B cell (primary cell): ENCODE measurements around the gene PRPF38B. TPM values are rescaled to one million over a fixed set of nuclear protein-coding genes. Genes with fewer than 3 reads are reported as not detected.

Experiments
- ATAC-seq: fragments of 200-7000 bp; cut with Tn5 transposase; one replicate; pipeline ENCODE4 v1.10.0; 2021; ENCODE audit warnings: low read depth, mild to moderate bottlenecking, moderate number of reproducible peaks, moderate library complexity
- CTCF ChIA-PET: fragments of 350-600 bp; sonication (Branson Sonifier 250); formaldehyde crosslinking; loops from one replicate; lab custom pipeline; 2021; ENCODE audit warnings: antibody characterized with exemption, inconsistent platforms; lab: Charles Lee
- POLR2A ChIA-PET: fragments of 350-600 bp; sonication (Branson Sonifier 250); formaldehyde crosslinking; loops from one replicate; lab custom pipeline; 2021; ENCODE audit warnings: antibody characterized with exemption; lab: Charles Lee
- DNase-seq: peaks from one replicate; pipeline ENCODE4 v3.0.0; 2013
- H2AFZ ChIP-seq: 2 replicates; pipeline ENCODE4 v1.6.1; 2012; ENCODE audit warnings: mild to moderate bottlenecking, low read depth, low read length; ENCODE audit not compliant: insufficient read depth, poor library complexity, severe bottlenecking
- H3K27ac ChIP-seq, 2 donors: 1 replicate in 1 of 2; 2 replicates in 1 of 2; pipeline ENCODE4 v1.5.1; 2012 to 2013; ENCODE audit warnings: low read length in 2 of 2, mild to moderate bottlenecking in 2 of 2, moderate library complexity in 1 of 2
- H3K27me3 ChIP-seq, 4 experiments: fragments of 200-600 bp in 1 of 4; sonication (generic) in 1 of 4; replicated peaks in 1 of 4; 1 replicate in 2 of 4; 2 replicates in 2 of 4; pipeline versions ENCODE4 v1.6.1 to v1.7.0; 2013 to 2016; ENCODE audit warnings: low read length in 3 of 4, mild to moderate bottlenecking in 2 of 4, mixed read lengths in 1 of 4, moderate library complexity in 1 of 4; ENCODE audit not compliant: insufficient read depth in 4 of 4, control insufficient read depth in 3 of 4; ENCODE audit errors: control extremely low read depth in 1 of 4
- H3K36me3 ChIP-seq, 2 experiments: replicated peaks in 1 of 2; 1 replicate in 1 of 2; 2 replicates in 1 of 2; pipeline versions ENCODE4 v1.6.1 to v1.7.1; 2013; ENCODE audit warnings: low read length in 1 of 2; ENCODE audit not compliant: insufficient read depth in 2 of 2, control insufficient read depth in 1 of 2; ENCODE audit errors: control extremely low read depth in 1 of 2, extremely low read depth in 1 of 2
- H3K4me1 ChIP-seq, 2 donors: fragments of 200-600 bp in 1 of 2; sonication (generic) in 1 of 2; 1 replicate in 1 of 2; 2 replicates in 1 of 2; pipeline versions ENCODE4 v1.5.1 to v1.6.1; 2013 to 2017; ENCODE audit warnings: low read length in 2 of 2; ENCODE audit not compliant: control insufficient read depth in 2 of 2, insufficient read depth in 2 of 2
- H3K4me2 ChIP-seq: replicated peaks from 2 replicates; pipeline ENCODE3; 2012; ENCODE audit warnings: mild to moderate bottlenecking, low read depth, low read length; ENCODE audit not compliant: poor library complexity, severe bottlenecking
- H3K4me3 ChIP-seq, 5 experiments: fragments of 200-600 bp in 1 of 5; sonication (generic) in 1 of 5; 1 replicate in 3 of 5; 2 replicates in 2 of 5; pipeline versions ENCODE4 v1.5.1 to v1.7.0; 2011 to 2016; ENCODE audit warnings: low read length in 4 of 5, mild to moderate bottlenecking in 4 of 5, low read depth in 2 of 5, control low read depth in 1 of 5, moderate library complexity in 1 of 5; ENCODE audit not compliant: insufficient read depth in 1 of 5; ENCODE audit errors: control extremely low read depth in 1 of 5, extremely low read depth in 1 of 5
- H3K79me2 ChIP-seq: fragments of 200-600 bp; sonication (generic); one replicate; pipeline ENCODE4 v1.6.0; 2016; ENCODE audit warnings: low read length; ENCODE audit not compliant: control insufficient read depth, insufficient read depth
- H3K9ac ChIP-seq: fragments of 200-600 bp; sonication (generic); 2 replicates; pipeline ENCODE4 v1.6.1; 2017; ENCODE audit warnings: mild to moderate bottlenecking, low read length, moderate library complexity
- H3K9me3 ChIP-seq, 3 donors: one replicate each; pipeline versions ENCODE4 v1.6.1 to v1.7.1; 2013; ENCODE audit warnings: low read length in 2 of 3; ENCODE audit not compliant: control insufficient read depth in 2 of 3, insufficient read depth in 1 of 3; ENCODE audit errors: control extremely low read depth in 1 of 3
- H4K20me1 ChIP-seq: 2 replicates; pipeline ENCODE4 v1.6.0; 2012; ENCODE audit warnings: mild to moderate bottlenecking, low read length; ENCODE audit not compliant: insufficient read depth, control insufficient read depth, poor library complexity, severe bottlenecking
- H3K27ac Mint-ChIP-seq: one replicate; pipeline ENCODE4 v1.8.0; 2021; ENCODE audit warnings: mixed read lengths
- H3K27me3 Mint-ChIP-seq: one replicate; pipeline ENCODE4 v1.8.0; 2021; ENCODE audit warnings: mixed read lengths
- H3K4me1 Mint-ChIP-seq: one replicate; pipeline ENCODE4 v1.8.0; 2021; ENCODE audit warnings: mixed read lengths
- H3K4me3 Mint-ChIP-seq: one replicate; pipeline ENCODE4 v1.8.0; 2021; ENCODE audit warnings: mixed read lengths
- H3K9me3 Mint-ChIP-seq: one replicate; pipeline ENCODE4 v1.8.0; 2022; ENCODE audit warnings: mixed read lengths; ENCODE audit not compliant: insufficient read depth
- CTCF ChIP-seq: fragments of 200-600 bp; IDR thresholded peaks from one replicate; pipeline ENCODE4 v1.8.0; 2022; ENCODE audit warnings: antibody characterized with exemption, mild to moderate bottlenecking
- EZH2 ChIP-seq: IDR thresholded peaks from 2 replicates; pipeline ENCODE4 v1.6.1; 2012; ENCODE audit warnings: borderline replicate concordance, low read depth, mild to moderate bottlenecking, moderate library complexity, low read length; ENCODE audit not compliant: insufficient read depth, poor library complexity, severe bottlenecking
- WGBS: methylation state at CpG from one replicate; pipeline ENCODE4 v1.1.5; 2013; ENCODE audit warnings: missing lambda C conversion rate; ENCODE audit not compliant: insufficient coverage; 5-methylcytosine and 5-hydroxymethylcytosine counted together
- intact Hi-C: fragments of 100-400 bp; cut with micrococcal nuclease; formaldehyde crosslinking; loops from one replicate; pipeline ENCODE4 v1.10.0; 2022
- polyA plus RNA-seq: library from polyadenylated mRNA; depleted of rRNA; stranded (reverse); fragments of >200 nt; gene quantifications from 2 replicates; pipeline ENCODE4 v1.2.3, GENCODE V29; 2012
- total RNA-seq, 2 donors: library from RNA; stranded (reverse); fragments of 120-200 nt in 1 of 2; gene quantifications; 1 replicate in 1 of 2; 2 replicates in 1 of 2; pipeline versions ENCODE4 v1.2.3 to v1.2.4, GENCODE V29; 2013 to 2022

Gene PRPF38B
- total and polyA plus RNA-seq, 2 donors (not counting 1 experiment from before 2014, with no cell fraction given) = 48.7 to 114 TPM

GRCh38 chr1:108703939-108704338 lies 11.8 kb downstream of the PRPF38B start:
- no peak overlapping the region for H3K27ac Mint-ChIP-seq
- no peak overlapping the region for H3K4me3 Mint-ChIP-seq
- POLR2A ChIA-PET = no interaction called here
- no peaks in the 10 kb centered on the region for H3K79me2 ChIP-seq
- intact Hi-C loops = no loop called here
- no peak overlapping the region for H3K4me2 ChIP-seq
- H3K36me3 ChIP-seq = peaks cover 3 to 26% of the 10 kb centered on the region in 2 experiments
- no peak for DNase-seq
- CTCF ChIA-PET = interaction anchor here (1.1 to 1.3 kb wide), 2 partner anchors 11 to 12 kb away, joined by 4 to 5 read pairs; partner anchors contain the start of gene PRPF38B
- WGBS = 69% methylated on average over 2 of the region's 6 CpGs
- H4K20me1 ChIP-seq = no peaks in the 10 kb centered on the region
- H3K27me3 Mint-ChIP-seq = no peaks in the 10 kb centered on the region
- ATAC-seq = no peak
- H3K9me3 Mint-ChIP-seq = no peaks in the 10 kb centered on the region
- peaks cover 3 to 5% of the 10 kb centered on the region in 2 donors for H3K4me1 ChIP-seq
- H3K27me3 ChIP-seq = no peaks in the 10 kb centered on the region
- H3K9ac ChIP-seq = no peak overlapping the region
- H3K4me3 ChIP-seq = no peak overlapping the region
- H2AFZ ChIP-seq = no peak overlapping the region
- peaks cover 14% of the 10 kb centered on the region for H3K4me1 Mint-ChIP-seq
- no peaks in the 10 kb centered on the region for H3K9me3 ChIP-seq
- no peak overlapping the region for H3K27ac ChIP-seq
- TF ChIP-seq EZH2 (no peak), CTCF (no peak)

DNA sequence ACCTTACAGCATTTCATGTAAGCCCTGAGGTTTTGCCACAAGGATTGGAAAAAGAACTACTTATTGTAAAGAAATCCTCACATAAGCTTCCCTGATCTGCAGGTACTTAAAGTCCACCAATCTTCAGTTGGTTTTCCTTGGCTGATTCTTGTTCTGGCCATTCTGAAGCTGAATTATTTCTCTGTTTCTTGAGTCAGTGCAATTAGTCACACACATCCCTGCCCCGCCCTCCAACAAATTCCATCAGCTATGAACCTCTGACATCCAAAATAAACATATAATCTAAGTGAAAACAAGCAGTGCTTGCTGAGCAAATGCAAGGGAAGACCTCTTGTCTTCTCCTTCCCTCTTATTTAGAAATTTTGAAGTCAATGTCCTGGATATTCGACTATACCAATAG lies 12.4 kb downstream of the PRPF38B start:
- Histone ChIP-seq H3K4me1 (peaks cover 3 to 5% of the 10 kb centered on the region in 2 donors), H2AFZ (no peak overlapping the region), H3K79me2 (no peaks in the 10 kb centered on the region), H3K9me3 (no peaks in the 10 kb centered on the region), H3K4me2 (no peak overlapping the region), H4K20me1 (no peaks in the 10 kb centered on the region), H3K27me3 (no peaks in the 10 kb centered on the region), H3K27ac (no peak overlapping the region), H3K36me3 (peaks cover 3 to 20% of the 10 kb centered on the region in 2 experiments), H3K4me3 (no peak overlapping the region), H3K9ac (no peak overlapping the region)
- POLR2A ChIA-PET = no interaction called here
- peaks cover 11% of the 10 kb centered on the region for H3K4me1 Mint-ChIP-seq
- H3K4me3 Mint-ChIP-seq = no peak overlapping the region
- intact Hi-C loops = no loop called here
- H3K27me3 Mint-ChIP-seq = peaks cover under 1% of the 10 kb centered on the region
- ATAC-seq (no peak), DNase-seq (no peak)
- no peak overlapping the region for H3K27ac Mint-ChIP-seq
- WGBS = 100% methylated on average over 1 of the region's 2 CpGs
- CTCF ChIA-PET = interaction anchor here (1.1 to 1.3 kb wide), 2 partner anchors 12 kb away, joined by 4 to 5 read pairs; partner anchors contain the start of gene PRPF38B
- TF ChIP-seq EZH2 (no peak), CTCF (no peak)
- no peaks in the 10 kb centered on the region for H3K9me3 Mint-ChIP-seq
